NB4 (cell line): ENCODE measurements around the gene QSOX2.

Source experiments
- CTCF ChIP-seq: IDR thresholded peaks from one replicate; pipeline ENCODE4 v1.5.1; 2012; ENCODE audit warnings: low read depth, low read length
- MAX ChIP-seq: IDR thresholded peaks from 2 replicates; pipeline ENCODE4 v1.6.1; 2011; ENCODE audit warnings: low read depth, low read length
- MYC ChIP-seq: IDR thresholded peaks from 2 replicates; pipeline ENCODE4 v1.6.1; 2011; ENCODE audit warnings: low read depth, low read length
- POLR2A ChIP-seq: IDR thresholded peaks from 2 replicates; pipeline ENCODE4 v1.6.1; 2011; ENCODE audit warnings: mild to moderate bottlenecking; ENCODE audit not compliant: insufficient read length; ENCODE audit errors: extremely low read depth

- TF ChIP-seq CTCF (no peak), POLR2A (no peak), MYC (no peak), MAX (no peak)
These were observed 17.1 kb upstream of the QSOX2 start for GRCh38 chr9:136262671-136263178.
